SK-N-SH (cell line): ENCODE data around the gene TUBA1A.

Experiments
- CHD2 ChIP-seq: fragments of 150-350 bp; IDR thresholded peaks from 2 replicates; pipeline ENCODE4 v1.6.1; 2018; ENCODE audit warnings: low read length; ENCODE audit not compliant: partially characterized antibody
- CTCF ChIP-seq: fragments of 200-600 bp; sonication (generic); IDR thresholded peaks from 2 replicates; pipeline ENCODE4 v1.6.1; 2017; ENCODE audit warnings: antibody characterized with exemption, mild to moderate bottlenecking, moderate library complexity

- no peak for TF ChIP-seq CTCF
- TF ChIP-seq CHD2, result no peak
Measured at GRCh38 chr12:49146406-49146805, 42.5 kb downstream of the TUBA1A start.
